IMR-90 (cell line): Measurements from ENCODE around the gene JMJD7. TPM values are rescaled to one million over a fixed set of nuclear protein-coding genes. Genes with fewer than 3 reads are reported as not detected.

ENCODE experiments used
- ATAC-seq: fragments of 200-7000 bp; cut with Tn5 transposase; 2 replicates; pipeline ENCODE4 v1.9.1; 2020; ENCODE audit warnings: low read depth, mild to moderate bottlenecking, moderate library complexity
- BruUV-seq: library from RNA; stranded (reverse); fragments of 400-500 nt; replicated peaks from 2 replicates; lab custom pipeline; 2021; lab: Mats Ljungman, UMichigan
- CTCF ChIA-PET: fragments of 300-600 bp; formaldehyde crosslinking; extraction: SDS; loops from one replicate; lab custom pipeline; 2021; ENCODE audit warnings: antibody characterized with exemption; lab: Yijun Ruan, JAX
- POLR2A ChIA-PET: fragments of 300-600 bp; sonication (Branson Sonifier 250); formaldehyde crosslinking; loops from one replicate; lab custom pipeline; 2022; ENCODE audit warnings: antibody characterized with exemption; ENCODE audit not compliant: unreplicated experiment; lab: Charles Lee
- DNase-seq: peaks from one replicate; pipeline ENCODE4 v3.0.0; 2013
- H2AFZ ChIP-seq: replicated peaks from 2 replicates; pipeline ENCODE3; 2013; ENCODE audit warnings: low read length, mild to moderate bottlenecking; ENCODE audit not compliant: poor library complexity
- H2AK5ac ChIP-seq: 2 replicates; pipeline ENCODE4 v1.6.1; 2013; ENCODE audit warnings: low read depth, low read length, inconsistent platforms
- H2AK9ac ChIP-seq: replicated peaks from 2 replicates; pipeline ENCODE3; 2013; ENCODE audit warnings: mild to moderate bottlenecking, low read depth, low read length, moderate library complexity; ENCODE audit not compliant: poor library complexity
- H2BK120ac ChIP-seq: 2 replicates; pipeline ENCODE4 v1.6.1; 2013; ENCODE audit warnings: low read depth, low read length, inconsistent platforms
- H2BK15ac ChIP-seq: 3 replicates; pipeline ENCODE4 v1.6.1; 2013; ENCODE audit warnings: low read depth, low read length, inconsistent platforms
- H2BK20ac ChIP-seq: 2 replicates; pipeline ENCODE4 v1.6.1; 2013; ENCODE audit warnings: low read depth, mild to moderate bottlenecking, inconsistent platforms, low read length, moderate library complexity
- H2BK5ac ChIP-seq: 2 replicates; pipeline ENCODE4 v1.6.1; 2013; ENCODE audit warnings: mild to moderate bottlenecking, low read depth, low read length, inconsistent platforms; ENCODE audit not compliant: poor library complexity, severe bottlenecking
- H3K14ac ChIP-seq: replicated peaks from 2 replicates; pipeline ENCODE4 v1.6.1; 2013; ENCODE audit warnings: low read depth, low read length, inconsistent platforms
- H3K18ac ChIP-seq: 2 replicates; pipeline ENCODE4 v1.6.1; 2013; ENCODE audit warnings: low read depth, low read length, control low read depth
- H3K23ac ChIP-seq: 2 replicates; pipeline ENCODE4 v1.6.1; 2013; ENCODE audit warnings: low read depth, low read length, inconsistent platforms
- H3K27ac ChIP-seq: 2 replicates; pipeline ENCODE4 v1.5.1; 2013; ENCODE audit warnings: mild to moderate bottlenecking, control low read depth, low read length; ENCODE audit not compliant: insufficient read depth
- H3K27me3 ChIP-seq: 2 replicates; pipeline ENCODE4 v1.6.1; 2013; ENCODE audit warnings: low read length; ENCODE audit not compliant: control insufficient read depth, insufficient read depth
- H3K36me3 ChIP-seq: 2 replicates; pipeline ENCODE4 v1.6.1; 2013; ENCODE audit warnings: low read length, mixed read lengths; ENCODE audit not compliant: control insufficient read depth, insufficient read depth
- H3K4ac ChIP-seq: 2 replicates; pipeline ENCODE4 v1.6.1; 2013; ENCODE audit warnings: low read depth, low read length, inconsistent platforms
- H3K4me1 ChIP-seq: 2 replicates; pipeline ENCODE4 v1.6.1; 2013; ENCODE audit warnings: low read length, mixed read lengths; ENCODE audit not compliant: control insufficient read depth, insufficient read depth
- H3K4me2 ChIP-seq: 2 replicates; pipeline ENCODE4 v1.6.1; 2013; ENCODE audit warnings: low read depth, mild to moderate bottlenecking, control low read depth, low read length, moderate library complexity
- H3K4me3 ChIP-seq: 2 replicates; pipeline ENCODE4 v1.5.1; 2013; ENCODE audit warnings: low read depth, mild to moderate bottlenecking, control low read depth, low read length, moderate library complexity; ENCODE audit not compliant: insufficient read depth
- H3K56ac ChIP-seq: 2 replicates; pipeline ENCODE4 v1.6.1; 2013; ENCODE audit warnings: low read length, inconsistent platforms; ENCODE audit not compliant: insufficient read depth; ENCODE audit errors: extremely low read depth
- H3K79me1 ChIP-seq, 2 experiments: 2 replicates each; pipeline ENCODE4 v1.6.1; 2013; ENCODE audit warnings: low read length in 2 of 2, inconsistent platforms in 1 of 2, low read depth in 1 of 2
- H3K9ac ChIP-seq: 2 replicates; pipeline ENCODE4 v1.6.1; 2013; ENCODE audit warnings: low read depth, low read length, control low read depth
- H3K9me1 ChIP-seq: 2 replicates; pipeline ENCODE4 v1.6.1; 2013; ENCODE audit warnings: low read length, inconsistent platforms; ENCODE audit not compliant: insufficient read depth
- H3K9me3 ChIP-seq: 2 replicates; pipeline ENCODE4 v1.6.1; 2013; ENCODE audit warnings: low read length; ENCODE audit not compliant: control insufficient read depth, insufficient read depth
- H4K20me1 ChIP-seq: 2 replicates; pipeline ENCODE4 v1.6.1; 2013; ENCODE audit warnings: low read length, inconsistent platforms; ENCODE audit not compliant: insufficient read depth
- H4K5ac ChIP-seq: 2 replicates; pipeline ENCODE4 v1.6.1; 2013; ENCODE audit warnings: mild to moderate bottlenecking, low read depth, low read length, control low read depth
- H4K8ac ChIP-seq, 2 experiments: 2 replicates each; pipeline ENCODE4 v1.6.1; 2013; ENCODE audit warnings: low read depth in 2 of 2, low read length in 2 of 2, control low read depth in 1 of 2, inconsistent platforms in 1 of 2
- H4K91ac ChIP-seq: 2 replicates; pipeline ENCODE4 v1.6.1; 2013; ENCODE audit warnings: low read depth, low read length, inconsistent platforms; ENCODE audit not compliant: insufficient read depth
- CEBPB ChIP-seq: IDR thresholded peaks from 2 replicates; pipeline ENCODE4 v1.6.1; 2012; ENCODE audit warnings: low read depth, low read length, improper control_type of control experiment
- CHD1 ChIP-seq: IDR thresholded peaks from 2 replicates; pipeline ENCODE4 v1.6.1; 2012; ENCODE audit warnings: low read depth, low read length, improper control_type of control experiment
- MAFK ChIP-seq: IDR thresholded peaks from 2 replicates; pipeline ENCODE4 v1.6.1; 2012; ENCODE audit warnings: low read depth, low read length, improper control_type of control experiment
- RAD21 ChIP-seq: IDR thresholded peaks from 2 replicates; pipeline ENCODE4 v1.6.1; 2012; ENCODE audit warnings: low read length, improper control_type of control experiment
- WGBS, 2 experiments: methylation state at CpG; one replicate each; pipeline versions ENCODE4 v1.1.5 to v1.1.7; 2013; ENCODE audit warnings: missing lambda C conversion rate in 2 of 2; ENCODE audit not compliant: insufficient read length in 1 of 2; ENCODE audit errors: extremely low coverage in 2 of 2; 5-methylcytosine and 5-hydroxymethylcytosine counted together
- dilution Hi-C: fragments of 300-500 bp; cut with HindIII; formaldehyde crosslinking; loops from one replicate; pipeline ENCODE4 v1.14.3; 2018; ENCODE audit warnings: low sequenced_read_pairs; ENCODE audit not compliant: unreplicated experiment
- in situ Hi-C: fragments of 300-500 bp; cut with MboI; formaldehyde crosslinking; loops from 3 replicates; pipeline ENCODE4 v1.14.3; 2019; ENCODE audit warnings: low sequenced_read_pairs, inconsistent platforms, mixed read lengths
- intact Hi-C: fragments of 100-400 bp; cut with micrococcal nuclease; formaldehyde crosslinking; loops from 2 replicates; pipeline ENCODE4 v1.10.0; 2022
- polyA plus RNA-seq, 3 experiments: library from polyadenylated mRNA; depleted of rRNA; stranded (reverse); fragments of >200 nt; gene quantifications; 2 replicates each; pipeline ENCODE4 v1.2.3, GENCODE V29; 2012; ENCODE audit warnings: low replicate concordance in 1 of 3
- total RNA-seq: library from RNA; depleted of rRNA; stranded (reverse); fragments of >200 nt; gene quantifications from 2 replicates; pipeline ENCODE4 v1.2.3, GENCODE V29; 2012

JMJD7 gene
- total and polyA plus RNA-seq, 2 of the 4 experiments (the other 2 are of a cell fraction), result 5.0 to 6.3 TPM

GRCh38 chr15:41848631-41849030 is 20.7 kb downstream of the JMJD7 start:
- BruUV-seq, result no TSS peak
- Histone ChIP-seq H4K5ac (no peak overlapping the region), H3K36me3 (peaks cover 16% of the 10 kb centered on the region), H2AK5ac (no peak overlapping the region), H3K56ac (no peak overlapping the region), H4K20me1 (no peaks in the 10 kb centered on the region), H3K27ac (no peak overlapping the region), H2AFZ (peak overlapping the region; percentile 3), H3K4me3 (no peak overlapping the region), H2BK5ac (no peak overlapping the region), H3K27me3 (peaks cover 8% of the 10 kb centered on the region; the same call in 1 of the 2 replicates), H3K9me3 (no peaks in the 10 kb centered on the region), H2BK15ac (no peak overlapping the region), H2AK9ac (peak overlapping the region; percentile 9), H3K23ac (no peak overlapping the region), H3K14ac (no peak overlapping the region), H3K4me2 (no peak overlapping the region), H4K8ac (no peak overlapping the region), H3K9ac (no peak overlapping the region), H4K91ac (no peak overlapping the region), H3K4ac (no peak overlapping the region; the same call in 1 of the 2 replicates), H3K18ac (no peak overlapping the region), H2BK120ac (no peak overlapping the region), H3K4me1 (no peaks in the 10 kb centered on the region; the same call in 1 of the 2 replicates), H2BK20ac (no peak overlapping the region), H3K79me1 (no peaks in the 10 kb centered on the region), H3K9me1 (no peaks in the 10 kb centered on the region)
- DNase-seq (peak; percentile 65), ATAC-seq (peak; percentile 55)
- CTCF ChIA-PET, result no interaction called here
- POLR2A ChIA-PET, result no interaction called here
- in situ Hi-C loops (no loop called here), intact Hi-C loops (no loop called here), dilution Hi-C loops (no loop called here)
- TF ChIP-seq CHD1, result no peak
- TF ChIP-seq MAFK, result no peak
- TF ChIP-seq CEBPB, result 0 out of 2 replicates have a peak, but pooled peaks have one; percentile 23
- no peak for TF ChIP-seq RAD21
- WGBS, 2 experiments, result 35% methylated on average over 4 of the region's 10 CpGs; no CpG with 5 or more reads in 1 of the 2 experiments
